Chondrocyte (in vitro differentiated cells): ENCODE data around the gene ARHGEF19. TPM values are rescaled to one million over a fixed set of nuclear protein-coding genes. Genes with fewer than 3 reads are reported as not detected.

Source experiments
- DNase-seq: peaks from one replicate; pipeline ENCODE4 v3.0.0; 2021; ENCODE audit warnings: mixed read lengths, low spot score
- H3K27ac Mint-ChIP-seq: one replicate; pipeline ENCODE4 v1.8.0; 2021; ENCODE audit warnings: mild to moderate bottlenecking, moderate library complexity, mixed read lengths; ENCODE audit not compliant: unreplicated experiment
- H3K27me3 Mint-ChIP-seq: 2 replicates; pipeline ENCODE4 v1.8.0; 2021; ENCODE audit warnings: low read depth, mixed read lengths
- H3K36me3 Mint-ChIP-seq: 2 replicates; pipeline ENCODE4 v1.8.0; 2021; ENCODE audit warnings: low read depth, mixed read lengths
- H3K4me1 Mint-ChIP-seq: 2 replicates; pipeline ENCODE4 v1.8.0; 2021; ENCODE audit warnings: low read depth, mild to moderate bottlenecking, mixed read lengths
- H3K4me3 Mint-ChIP-seq: one replicate; pipeline ENCODE4 v1.8.0; 2021; ENCODE audit warnings: mild to moderate bottlenecking, moderate library complexity, mixed read lengths; ENCODE audit not compliant: unreplicated experiment
- H3K9me3 Mint-ChIP-seq: 2 replicates; pipeline ENCODE4 v1.8.0; 2021; ENCODE audit warnings: low read depth, mixed read lengths
- total RNA-seq: library from RNA; stranded (reverse); gene quantifications from 3 replicates; pipeline ENCODE4 v1.2.1, GENCODE V29; 2021
- TF ChIP-seq, protein P1 (sequence below): fragments of 200-600 bp; sonication (generic); IDR thresholded peaks from 2 replicates; pipeline ENCODE4 v1.5.0; 2021; ENCODE audit warnings: antibody characterized with exemption, mild to moderate bottlenecking, moderate library complexity

Gene ARHGEF19
- total RNA-seq, 1 donor from 2014 or later: 16.1 TPM

DNA sequence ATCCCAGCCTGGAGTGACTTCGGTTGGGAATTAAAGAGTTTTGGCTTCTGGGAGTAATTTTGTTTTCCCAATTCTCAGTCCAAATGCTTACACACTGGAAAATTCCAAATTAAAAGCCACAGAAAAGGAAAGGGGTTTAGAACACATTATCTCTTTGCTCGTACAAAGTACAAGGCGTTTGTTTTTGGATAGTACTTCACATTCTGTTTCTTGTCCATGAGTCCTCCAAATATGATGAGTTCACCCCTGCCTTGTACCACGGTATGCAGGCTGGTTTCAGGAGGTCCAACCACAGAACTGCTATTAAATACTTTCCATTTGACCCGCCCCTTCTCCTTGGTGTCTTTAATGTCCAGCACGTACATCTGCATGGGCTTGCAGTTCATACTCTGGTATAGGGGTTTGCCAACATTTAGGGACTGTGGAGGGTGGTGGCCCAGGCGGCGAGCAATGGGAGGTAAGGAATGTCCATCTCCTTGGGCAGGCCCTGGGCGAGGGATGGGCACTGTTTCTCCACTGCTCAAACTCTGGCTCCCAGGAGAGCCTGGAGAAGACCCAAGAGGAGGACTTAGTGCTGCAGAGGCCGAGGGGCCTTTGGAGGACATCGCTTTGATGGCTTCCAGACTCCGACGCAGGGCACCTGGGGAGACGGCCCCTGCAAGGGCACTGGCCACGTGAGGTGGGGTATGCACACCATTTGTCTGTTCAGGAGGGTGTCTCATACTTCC lies 38.2 kb upstream of the ARHGEF19 start:
- Mint-ChIP-seq H3K27me3 (no peaks in the 10 kb centered on the region), H3K4me3 (no peak overlapping the region), H3K9me3 (no peaks in the 10 kb centered on the region), H3K36me3 (peaks cover 26% of the 10 kb centered on the region), H3K4me1 (peaks cover 46% of the 10 kb centered on the region), H3K27ac (peak overlapping the region; percentile 59)
- peak; percentile 59 for DNase-seq
- TF ChIP-seq, protein P1, sequence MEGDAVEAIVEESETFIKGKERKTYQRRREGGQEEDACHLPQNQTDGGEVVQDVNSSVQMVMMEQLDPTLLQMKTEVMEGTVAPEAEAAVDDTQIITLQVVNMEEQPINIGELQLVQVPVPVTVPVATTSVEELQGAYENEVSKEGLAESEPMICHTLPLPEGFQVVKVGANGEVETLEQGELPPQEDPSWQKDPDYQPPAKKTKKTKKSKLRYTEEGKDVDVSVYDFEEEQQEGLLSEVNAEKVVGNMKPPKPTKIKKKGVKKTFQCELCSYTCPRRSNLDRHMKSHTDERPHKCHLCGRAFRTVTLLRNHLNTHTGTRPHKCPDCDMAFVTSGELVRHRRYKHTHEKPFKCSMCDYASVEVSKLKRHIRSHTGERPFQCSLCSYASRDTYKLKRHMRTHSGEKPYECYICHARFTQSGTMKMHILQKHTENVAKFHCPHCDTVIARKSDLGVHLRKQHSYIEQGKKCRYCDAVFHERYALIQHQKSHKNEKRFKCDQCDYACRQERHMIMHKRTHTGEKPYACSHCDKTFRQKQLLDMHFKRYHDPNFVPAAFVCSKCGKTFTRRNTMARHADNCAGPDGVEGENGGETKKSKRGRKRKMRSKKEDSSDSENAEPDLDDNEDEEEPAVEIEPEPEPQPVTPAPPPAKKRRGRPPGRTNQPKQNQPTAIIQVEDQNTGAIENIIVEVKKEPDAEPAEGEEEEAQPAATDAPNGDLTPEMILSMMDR: no peak

DNA sequence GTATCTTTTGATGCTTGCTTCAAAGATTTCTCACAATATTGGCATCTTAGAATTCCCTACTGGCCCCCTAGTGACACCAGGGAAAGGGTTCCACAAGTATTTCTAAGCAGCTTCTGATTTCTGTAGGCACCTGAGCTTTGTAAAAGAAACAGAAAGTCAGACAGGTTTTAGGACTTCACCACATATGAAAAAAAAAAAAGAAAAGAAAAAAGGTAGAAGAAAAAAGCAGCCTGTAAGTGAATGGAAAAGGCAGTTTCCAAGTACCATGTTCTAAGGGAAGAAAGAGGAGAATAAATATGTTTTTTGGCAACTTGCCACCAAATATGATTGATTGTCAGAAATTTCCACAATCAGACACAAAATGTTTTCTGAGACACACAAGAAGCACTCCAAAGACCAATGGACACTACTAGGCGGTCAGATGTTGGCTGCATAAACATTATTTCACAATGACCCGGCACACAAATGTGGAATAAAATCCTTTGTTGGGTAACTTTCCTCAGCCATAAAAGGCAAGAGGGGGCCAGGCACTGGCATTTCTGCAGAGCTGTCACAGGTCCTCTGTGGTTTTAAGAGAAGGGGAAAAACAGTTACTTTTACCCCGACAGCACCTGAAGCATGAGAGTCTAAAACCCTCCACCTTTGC lies 37.3 kb upstream of the ARHGEF19 start:
- peaks cover 22% of the 10 kb centered on the region for H3K36me3 Mint-ChIP-seq
- TF ChIP-seq, protein P1: peak; percentile 35
- H3K4me1 Mint-ChIP-seq: peaks cover 46% of the 10 kb centered on the region
- H3K27me3 Mint-ChIP-seq: no peaks in the 10 kb centered on the region
- H3K27ac Mint-ChIP-seq: peak overlapping the region; percentile 95
- H3K9me3 Mint-ChIP-seq: no peaks in the 10 kb centered on the region
- DNase-seq: no peak
- no peak overlapping the region for H3K4me3 Mint-ChIP-seq

DNA sequence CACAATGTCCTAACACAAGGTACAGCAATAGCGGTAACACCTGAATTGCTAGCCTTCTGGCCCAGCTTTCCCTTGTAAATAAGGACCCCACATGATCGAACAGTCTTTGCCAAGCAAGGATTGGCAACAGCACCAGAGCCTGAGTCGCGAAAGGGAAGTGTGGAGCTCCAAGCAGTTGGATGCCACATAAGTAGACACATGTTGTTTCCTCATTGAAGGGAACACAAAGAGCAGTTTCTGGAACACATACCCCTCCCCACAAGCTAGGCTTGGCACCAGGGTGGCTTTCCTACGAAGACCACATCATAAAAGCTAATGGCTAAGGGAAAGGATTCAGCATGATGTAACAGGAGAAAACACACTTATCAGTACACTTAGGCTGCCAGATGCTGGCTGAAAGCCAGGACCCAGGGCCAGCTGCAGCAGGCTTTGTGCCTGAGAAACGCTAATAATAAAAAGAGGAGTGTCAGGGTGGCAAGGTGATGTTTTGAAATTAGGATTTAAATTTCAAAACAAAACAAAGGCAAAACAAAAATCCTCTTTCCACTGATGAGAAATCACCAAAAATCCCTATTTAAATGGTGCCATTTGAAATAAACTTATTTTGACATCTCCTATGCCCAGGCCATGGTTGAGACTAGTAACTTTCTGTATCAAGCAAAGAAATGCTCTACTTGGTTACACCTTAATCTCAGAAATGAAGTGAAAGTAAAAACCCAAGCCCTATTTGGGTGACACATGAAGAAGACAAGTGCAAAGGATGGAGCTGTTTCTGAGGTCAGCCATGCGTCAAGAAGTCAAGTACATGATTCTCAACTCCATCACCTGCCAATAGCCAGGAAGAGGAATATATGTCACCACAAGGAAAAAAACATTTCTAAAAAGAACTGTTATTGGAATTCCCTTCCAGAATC lies 36.4 kb upstream of the ARHGEF19 start:
- TF ChIP-seq, protein P1: no peak
- peaks cover 17% of the 10 kb centered on the region for H3K36me3 Mint-ChIP-seq
- H3K9me3 Mint-ChIP-seq: no peaks in the 10 kb centered on the region
- H3K4me1 Mint-ChIP-seq: peaks cover 45% of the 10 kb centered on the region
- peak; percentile 43 for DNase-seq
- no peak overlapping the region for H3K4me3 Mint-ChIP-seq
- no peaks in the 10 kb centered on the region for H3K27me3 Mint-ChIP-seq
- peak overlapping the region; percentile 95 for H3K27ac Mint-ChIP-seq

DNA sequence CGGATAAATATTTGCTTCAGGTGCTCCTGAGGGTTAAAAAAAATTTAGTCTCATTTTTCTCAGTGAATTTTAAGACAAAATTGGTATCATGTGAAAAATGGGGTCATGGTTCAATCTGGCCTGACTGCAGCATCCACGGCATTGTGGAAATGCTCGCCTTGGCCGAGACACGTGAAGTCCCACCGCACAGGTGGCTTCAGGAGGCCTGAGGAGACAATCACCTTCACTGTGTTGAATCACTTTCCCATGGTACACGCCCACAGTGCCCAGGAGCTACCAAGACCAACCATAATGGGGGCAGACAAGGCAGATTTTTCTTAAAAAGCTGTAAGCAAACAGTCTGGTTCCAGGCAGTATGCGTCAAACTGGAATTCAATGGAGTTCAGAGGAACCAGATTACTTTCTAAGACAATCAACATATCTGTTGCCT lies 35.6 kb upstream of the ARHGEF19 start:
- peaks cover 17% of the 10 kb centered on the region for H3K36me3 Mint-ChIP-seq
- TF ChIP-seq, protein P1: no peak
- H3K4me3 Mint-ChIP-seq: no peak overlapping the region
- H3K27ac Mint-ChIP-seq: peak overlapping the region; percentile 95
- no peaks in the 10 kb centered on the region for H3K9me3 Mint-ChIP-seq
- peaks cover 42% of the 10 kb centered on the region for H3K4me1 Mint-ChIP-seq
- no peak for DNase-seq
- H3K27me3 Mint-ChIP-seq: no peaks in the 10 kb centered on the region

DNA sequence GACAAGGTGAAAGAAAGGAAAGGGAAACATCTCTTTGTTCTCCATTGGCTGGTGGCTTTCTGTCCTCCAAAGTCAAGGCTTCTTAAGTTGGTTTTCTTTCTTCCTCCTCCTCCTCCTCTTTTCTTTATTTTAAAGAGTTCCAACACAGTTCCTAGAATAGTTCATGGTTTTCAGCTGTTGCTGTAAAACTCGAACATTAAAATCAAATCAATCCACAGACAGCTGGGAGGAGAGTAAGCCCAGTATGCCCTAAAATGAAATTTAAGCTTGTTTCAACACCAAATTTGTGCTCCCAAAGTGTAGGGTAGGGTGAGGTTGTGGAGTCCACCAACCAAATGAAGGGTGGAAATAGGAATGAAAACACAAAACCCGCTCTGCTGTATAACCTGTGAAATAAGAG lies 35.0 kb upstream of the ARHGEF19 start:
- no peak overlapping the region for H3K4me3 Mint-ChIP-seq
- TF ChIP-seq, protein P1: no peak
- H3K27ac Mint-ChIP-seq: peak overlapping the region; percentile 57
- peaks cover 42% of the 10 kb centered on the region for H3K4me1 Mint-ChIP-seq
- peaks cover 14% of the 10 kb centered on the region for H3K36me3 Mint-ChIP-seq
- H3K9me3 Mint-ChIP-seq: no peaks in the 10 kb centered on the region
- H3K27me3 Mint-ChIP-seq: no peaks in the 10 kb centered on the region
- no peak for DNase-seq
